ENCODE results near the gene NAT8. TPM values are rescaled to one million over a fixed set of nuclear protein-coding genes. Genes with fewer than 3 reads are reported as not detected.
"Not testable (repeated sequence)": the region's sequence is repeated elsewhere in the genome, so short reads cannot be mapped to it uniquely, and the experiment has no call there.

The NAT8 gene
- polyA plus RNA-seq, 3 donors, result 23.9 to 27.5 (median 26.7) TPM

DNA sequence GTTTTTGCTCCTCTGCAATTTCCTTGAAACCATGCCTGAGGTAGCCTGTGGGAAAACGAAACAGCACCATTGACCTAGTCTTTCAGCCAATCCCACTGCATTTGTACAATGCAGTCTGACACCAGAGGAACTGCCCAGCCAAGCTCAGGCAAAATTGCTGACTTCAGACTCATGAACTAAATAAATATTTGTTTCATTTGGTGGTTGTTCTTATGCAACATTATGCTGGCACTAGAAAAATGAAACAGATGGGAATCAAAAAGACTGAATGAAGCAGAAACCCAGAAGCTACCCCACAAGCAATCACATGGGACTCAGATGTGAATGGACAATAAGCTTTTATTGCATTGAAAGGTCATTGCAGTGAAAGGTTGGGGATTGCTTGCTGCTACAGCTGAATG is 1.7 kb downstream of the NAT8 start:
- no peak for DNase-seq (ENCODE audit: low read depth in 3 of 3, low spot score in 2 of 3)

DNA sequence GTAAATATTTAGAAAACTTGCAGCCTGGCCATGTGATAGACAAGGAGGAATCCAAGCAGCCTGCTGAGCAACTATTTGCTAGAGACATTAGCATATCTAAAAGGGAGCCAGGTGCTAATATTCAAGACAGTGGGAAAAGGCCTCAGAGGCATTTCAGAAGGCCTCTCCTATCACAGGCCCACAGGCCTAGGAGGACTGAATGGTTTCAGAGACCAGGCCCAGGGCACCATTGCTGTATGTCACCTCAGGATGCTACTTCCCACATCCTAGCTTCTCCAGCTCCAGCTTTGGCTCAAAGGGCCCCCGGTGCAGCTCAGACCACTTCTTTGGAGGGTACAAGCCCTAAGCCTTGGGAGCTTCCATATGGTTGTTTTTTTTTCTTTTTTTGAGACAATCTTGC is 3.8 kb downstream of the NAT8 start:
- DNase-seq (ENCODE audit: low read depth in 3 of 3, low spot score in 2 of 3), result no peak

DNA sequence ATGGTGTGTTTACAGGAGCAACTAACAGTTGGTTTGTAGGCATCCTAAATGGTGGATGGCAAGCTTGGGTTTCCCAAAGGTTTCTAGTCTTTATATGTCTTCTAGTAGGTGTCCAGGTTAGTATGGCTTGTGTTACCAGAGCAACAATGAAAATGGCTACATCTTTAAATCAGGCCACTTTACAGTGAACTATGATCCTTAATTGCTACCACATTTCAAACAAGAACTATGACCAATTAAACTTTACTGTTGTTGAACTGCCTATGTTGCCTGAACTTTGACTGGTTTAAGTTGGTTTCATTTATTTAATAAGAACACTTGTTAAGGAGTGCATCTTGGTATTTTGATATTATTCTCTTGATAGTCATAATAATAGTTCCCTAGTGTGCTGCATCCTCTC is 5.2 kb downstream of the NAT8 start:
- not testable (repeated sequence) for DNase-seq (ENCODE audit: low read depth in 3 of 3, low spot score in 2 of 3)

DNA sequence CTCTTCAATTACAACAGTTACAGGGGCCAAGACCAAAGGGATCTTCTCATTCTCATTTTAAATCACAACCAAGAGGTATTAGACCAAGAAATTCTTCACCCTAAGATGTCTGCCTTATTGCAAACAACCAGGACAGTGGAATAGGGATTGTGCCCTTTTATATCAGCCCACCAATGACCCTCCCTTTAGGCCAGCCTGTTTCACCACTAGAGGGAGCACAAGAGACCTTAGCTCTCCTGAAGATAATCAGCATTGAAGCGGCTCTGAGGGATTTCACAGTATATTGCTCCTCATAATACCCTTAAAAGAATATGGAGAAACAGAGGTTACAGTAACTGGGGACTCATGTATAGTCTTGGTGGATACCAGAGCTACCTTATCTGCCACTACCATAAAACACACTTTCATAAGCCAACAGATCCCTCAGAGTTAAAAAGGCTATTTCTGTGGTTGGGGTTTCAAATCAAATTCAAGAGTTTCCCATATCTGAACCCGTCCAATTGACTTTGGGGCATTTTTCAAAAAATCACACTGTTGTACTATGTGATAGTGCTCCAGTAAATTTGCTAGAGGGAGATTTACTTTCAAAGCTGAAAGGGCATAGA is 11.5 kb downstream of the NAT8 start:
- not testable (repeated sequence) for DNase-seq (ENCODE audit: low read depth in 3 of 3, low spot score in 2 of 3)

DNA sequence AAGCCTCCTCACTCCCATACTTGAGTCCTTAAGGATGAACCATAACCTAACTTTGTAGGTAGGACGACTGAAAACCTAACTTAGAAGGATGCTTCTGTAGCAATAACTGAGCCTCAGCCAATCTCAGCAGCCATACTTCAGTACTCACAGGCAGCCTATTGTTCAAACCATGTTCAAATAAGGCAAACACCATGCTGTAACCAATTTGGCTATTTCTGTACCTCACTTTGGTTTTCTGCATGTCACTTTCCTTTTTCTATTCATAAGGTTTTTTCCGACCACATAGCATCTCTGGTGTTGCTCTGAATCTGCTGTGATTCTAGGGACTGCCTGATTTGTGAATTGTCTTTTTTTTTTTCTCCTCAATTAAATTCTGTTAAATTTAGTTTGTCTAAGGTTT is 13.7 kb downstream of the NAT8 start:
- not testable (repeated sequence) for DNase-seq (ENCODE audit: low read depth in 3 of 3, low spot score in 2 of 3)

DNA sequence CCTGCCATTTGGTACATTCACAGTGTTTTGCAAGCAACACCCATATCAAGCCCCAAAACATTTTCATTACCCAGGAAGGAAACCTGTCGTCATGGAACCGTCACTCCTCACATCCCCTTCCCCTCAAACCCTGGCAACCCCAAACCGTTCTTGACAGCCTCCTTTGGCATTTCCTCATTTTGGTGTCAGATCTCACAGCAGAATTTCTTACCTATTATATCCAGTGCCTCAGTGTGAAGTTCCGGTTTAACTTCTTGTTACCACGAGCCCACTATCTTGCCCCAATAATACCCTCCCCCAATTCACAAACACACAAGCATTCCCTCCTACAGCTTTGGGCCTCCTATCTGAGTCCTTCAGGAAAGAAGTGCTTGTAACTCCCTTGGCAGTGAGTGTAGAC is 16.0 kb downstream of the NAT8 start:
- DNase-seq (ENCODE audit: low read depth in 3 of 3, low spot score in 2 of 3), result not testable (repeated sequence)

DNA sequence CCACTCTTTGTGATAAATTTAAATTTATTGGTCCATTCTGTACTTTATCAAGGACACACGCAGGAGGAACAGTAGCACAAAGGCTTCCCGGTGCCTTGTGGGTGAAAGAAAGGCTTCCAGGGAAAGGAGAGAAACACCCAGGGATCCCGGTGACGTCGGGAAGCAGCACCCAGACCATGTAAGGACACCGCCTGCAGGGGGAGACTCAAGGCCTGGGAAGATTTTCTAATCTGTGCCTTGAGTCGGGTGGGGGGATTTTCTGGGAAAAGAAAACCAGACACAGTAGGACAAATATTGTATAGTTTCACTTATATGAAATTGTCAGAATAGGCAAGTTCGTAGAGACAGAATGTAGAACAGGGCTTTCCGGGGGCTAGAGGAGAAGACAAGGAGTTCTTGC is 17.6 kb downstream of the NAT8 start:
- DNase-seq (ENCODE audit: low read depth in 3 of 3, low spot score in 2 of 3), result not testable (repeated sequence)

DNA sequence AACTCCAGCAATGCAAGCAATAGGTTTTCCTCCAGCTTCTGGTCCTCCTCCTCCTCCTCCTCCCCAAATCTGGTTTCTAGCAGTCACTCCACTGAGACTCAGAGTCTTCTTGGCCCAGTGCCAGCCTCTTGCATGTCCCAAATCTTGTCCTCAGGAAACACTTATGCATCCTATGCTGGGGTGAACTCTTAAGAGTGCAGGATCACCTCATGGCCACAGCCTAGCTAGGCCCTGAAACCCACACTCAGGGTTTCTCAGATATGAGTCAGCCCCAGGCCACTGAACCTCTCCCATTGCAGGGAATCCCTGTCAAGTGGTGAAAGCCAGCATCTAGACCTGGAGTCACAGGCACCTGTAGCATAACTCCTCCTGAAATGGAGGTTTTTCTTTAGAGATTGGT is 18.2 kb downstream of the NAT8 start:
- not testable (repeated sequence) for DNase-seq (ENCODE audit: low read depth in 3 of 3, low spot score in 2 of 3)

DNA sequence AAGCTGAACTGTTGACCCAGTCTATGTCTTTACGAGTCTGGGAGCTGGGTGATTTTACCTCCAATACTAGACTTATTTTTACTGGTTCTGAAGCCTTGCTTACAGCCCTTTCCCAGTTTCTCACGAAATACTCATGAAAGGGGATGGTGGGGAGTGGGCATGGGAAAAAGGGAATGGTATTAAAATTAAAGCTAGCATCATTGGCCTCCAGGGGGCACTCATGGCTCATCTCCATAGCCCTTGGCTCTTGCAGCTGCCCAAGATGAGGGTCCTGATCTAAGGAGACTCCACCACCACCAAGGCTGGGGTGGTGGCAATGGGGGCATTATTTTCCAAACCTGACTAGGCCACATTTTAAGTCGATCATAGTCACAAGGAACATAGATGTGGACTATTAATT is 22.3 kb downstream of the NAT8 start:
- DNase-seq (ENCODE audit: low read depth in 3 of 3, low spot score in 2 of 3), result not testable (repeated sequence)

DNA sequence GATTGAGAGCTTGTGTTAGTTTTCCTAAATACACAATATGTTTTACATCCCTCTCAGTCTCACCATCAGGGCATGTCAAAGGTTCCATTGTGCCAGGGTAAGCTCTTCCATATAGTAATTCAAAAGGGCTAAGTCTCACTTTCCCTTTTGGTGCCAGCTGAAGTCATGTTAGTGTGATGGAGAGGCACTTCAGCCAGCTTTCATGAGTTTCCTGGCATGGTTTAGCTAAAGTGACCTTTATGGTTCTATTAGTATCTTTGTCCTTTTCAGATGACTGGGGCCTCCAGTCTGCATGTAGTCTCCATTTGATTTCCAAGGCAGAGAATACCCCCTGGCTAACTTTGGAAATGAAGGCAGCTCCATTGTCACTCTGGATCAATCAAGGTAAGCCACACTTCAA is 27.2 kb downstream of the NAT8 start:
- no peak for DNase-seq (ENCODE audit: low read depth in 3 of 3, low spot score in 2 of 3)

DNA sequence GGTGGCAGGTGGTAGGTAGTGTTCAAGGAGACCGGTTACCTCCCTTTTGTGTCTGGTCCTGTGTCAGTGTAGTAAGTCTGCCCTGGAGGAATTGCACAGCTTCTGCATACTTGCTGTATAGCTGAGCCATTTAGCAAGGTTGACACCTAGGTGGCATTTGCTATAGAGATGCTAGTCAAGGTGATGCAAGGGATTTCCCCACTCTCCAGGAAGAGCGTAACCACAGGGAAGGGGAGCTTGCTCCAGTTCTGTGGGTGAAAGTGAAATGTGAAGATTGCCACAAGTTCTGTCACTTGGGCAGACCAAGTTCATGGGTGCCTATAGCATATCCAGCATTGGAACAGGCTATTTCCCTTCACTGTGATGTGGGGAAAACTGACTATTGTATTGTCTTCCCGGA is 28.1 kb downstream of the NAT8 start:
- DNase-seq (ENCODE audit: low read depth in 3 of 3, low spot score in 2 of 3), result no peak

DNA sequence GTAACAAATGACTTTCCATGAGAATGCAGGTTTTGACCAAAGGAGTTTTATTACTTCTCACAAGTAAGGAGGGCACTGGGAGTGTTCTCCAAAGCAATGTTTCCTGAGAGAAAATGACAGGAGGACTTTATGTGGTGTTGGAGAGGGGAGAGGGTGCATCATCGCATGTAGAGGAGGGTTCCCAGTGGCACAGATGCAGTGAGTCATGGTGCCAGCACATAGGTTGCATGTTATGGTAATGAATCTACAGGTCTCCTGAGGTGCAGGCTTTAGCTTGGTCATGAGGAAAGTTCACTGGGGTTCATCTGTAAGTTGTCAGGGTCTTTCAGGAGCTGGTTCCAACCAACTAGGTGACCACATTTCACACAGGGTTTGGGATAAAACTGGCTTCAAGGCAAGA is 30.4 kb downstream of the NAT8 start:
- no peak for DNase-seq (ENCODE audit: low read depth in 3 of 3, low spot score in 2 of 3)

DNA sequence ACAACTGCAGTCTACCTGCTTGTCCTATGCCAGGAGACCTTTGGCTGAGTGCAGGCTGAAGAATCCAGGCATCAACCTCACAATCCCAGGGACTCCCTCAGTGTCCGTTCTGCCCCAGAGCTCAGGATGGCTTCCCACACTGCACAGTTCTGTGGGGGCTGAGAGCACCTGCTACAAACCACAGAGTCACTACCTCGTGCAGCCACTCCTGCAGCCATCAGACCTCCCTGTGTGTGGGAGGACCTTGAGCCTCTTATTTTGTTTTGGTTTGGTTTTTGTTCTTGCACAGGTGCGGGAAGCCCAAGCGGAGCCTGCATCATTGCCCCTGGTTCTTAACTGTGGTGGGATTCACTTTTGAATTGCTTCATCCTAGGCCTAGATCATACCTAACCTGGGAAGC is 31.0 kb downstream of the NAT8 start:
- DNase-seq (ENCODE audit: low read depth in 3 of 3, low spot score in 2 of 3), result no peak

DNA sequence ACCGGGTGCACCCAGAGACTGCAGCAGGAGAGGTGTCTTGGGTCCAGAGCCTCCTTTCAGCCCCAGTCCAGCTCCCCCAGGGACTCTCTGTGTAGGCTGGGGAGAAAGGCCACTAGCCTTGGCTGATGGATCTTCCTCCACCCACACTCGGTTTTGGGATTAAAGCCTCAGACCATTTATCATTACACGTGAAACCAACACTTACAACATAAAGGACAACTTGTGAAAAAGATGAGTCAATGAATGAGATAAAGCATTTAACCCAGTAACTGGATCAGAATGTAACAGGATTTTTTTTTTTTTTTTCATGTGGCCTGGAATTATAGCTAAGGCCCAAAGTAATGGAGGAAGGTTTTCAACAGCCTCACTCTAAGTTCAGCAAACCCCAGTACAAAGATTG is 32.1 kb downstream of the NAT8 start:
- no peak for DNase-seq (ENCODE audit: low read depth in 3 of 3, low spot score in 2 of 3)

DNA sequence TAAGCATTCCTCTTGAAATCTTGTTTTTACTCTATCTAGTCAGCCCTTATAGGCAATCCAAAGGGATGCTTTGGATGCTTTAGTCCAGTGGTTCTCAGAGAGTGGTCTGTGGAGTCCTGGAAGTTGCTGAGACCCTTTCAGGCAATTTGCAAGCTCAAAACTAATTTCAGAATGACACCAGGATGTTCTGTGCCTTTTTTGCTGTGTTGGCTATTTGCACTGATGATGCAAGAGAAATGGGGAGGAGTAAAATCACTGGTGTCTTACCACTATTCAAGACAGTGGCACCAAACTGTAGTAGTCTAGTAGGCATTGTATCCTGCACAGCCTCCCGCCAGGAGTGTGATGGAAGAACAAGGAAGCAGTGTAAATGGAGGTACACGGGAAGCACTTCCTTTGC is 37.6 kb downstream of the NAT8 start:
- not testable (repeated sequence) for DNase-seq (ENCODE audit: low read depth in 3 of 3, low spot score in 2 of 3)

DNA sequence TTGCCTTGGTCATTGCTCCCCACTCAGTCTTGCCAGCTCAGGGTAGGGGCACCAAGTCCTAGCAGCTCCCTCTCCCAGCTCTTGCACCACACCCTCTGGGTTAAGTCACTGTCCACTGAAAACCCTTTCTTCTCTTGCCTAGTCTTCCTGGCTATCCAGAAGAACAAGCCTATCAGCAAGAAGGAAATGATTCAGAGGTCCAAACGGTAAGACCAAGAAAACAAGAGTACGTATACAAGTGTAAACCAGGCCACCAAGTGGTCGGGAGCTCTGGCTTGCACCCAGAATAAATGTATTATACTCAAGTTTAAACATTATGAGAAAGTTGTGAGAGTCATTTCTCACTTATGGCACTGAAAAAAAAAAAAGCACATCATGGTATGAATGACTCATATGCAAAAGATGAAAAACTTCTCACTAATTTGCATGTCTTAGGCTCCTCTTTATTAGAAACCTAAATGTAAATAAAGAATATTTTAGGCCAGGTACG is 39.1 kb downstream of the NAT8 start:
- not testable (repeated sequence) for DNase-seq (ENCODE audit: low read depth in 3 of 3, low spot score in 2 of 3)

DNA sequence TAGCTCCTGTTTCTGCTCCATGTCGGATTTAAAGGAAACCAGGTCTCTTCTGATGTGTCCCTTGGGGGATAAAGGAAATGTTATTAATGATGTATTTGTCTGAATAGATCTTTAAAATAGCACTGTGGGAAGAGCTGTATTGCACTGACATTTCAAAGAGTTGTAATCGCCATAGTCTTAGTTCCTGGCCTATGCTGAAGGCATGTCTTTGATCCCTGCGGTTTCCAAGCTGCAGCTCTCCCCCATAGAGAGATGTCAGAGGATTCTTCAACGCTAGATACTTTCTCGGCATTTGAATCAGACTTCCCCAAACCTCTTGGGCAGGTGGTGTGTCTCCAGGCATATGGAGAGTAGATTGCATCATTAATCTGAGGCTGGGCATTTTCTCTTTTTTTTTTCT is 40.4 kb downstream of the NAT8 start:
- no peak for DNase-seq (ENCODE audit: low read depth in 3 of 3, low spot score in 2 of 3)

DNA sequence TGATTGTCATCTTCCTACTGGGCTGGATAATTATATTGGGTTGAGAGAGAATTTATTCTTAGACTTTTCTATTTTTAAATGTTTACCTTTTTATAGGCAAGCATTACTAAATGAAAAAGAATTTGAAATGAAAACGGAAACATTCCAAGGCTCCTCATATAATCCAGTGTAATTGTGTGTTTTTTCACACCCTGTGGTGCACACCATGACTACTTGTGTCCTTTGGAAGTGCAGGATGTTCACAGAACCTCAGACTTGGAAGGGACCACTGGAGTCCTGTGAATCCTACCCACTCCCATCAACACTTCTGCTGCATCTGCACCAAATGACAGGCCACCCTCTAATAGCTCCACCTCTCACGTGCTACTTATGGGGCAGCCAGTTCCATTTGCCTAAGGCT is 48.0 kb downstream of the NAT8 start:
- no peak for DNase-seq (ENCODE audit: low read depth in 3 of 3, low spot score in 2 of 3)

DNA sequence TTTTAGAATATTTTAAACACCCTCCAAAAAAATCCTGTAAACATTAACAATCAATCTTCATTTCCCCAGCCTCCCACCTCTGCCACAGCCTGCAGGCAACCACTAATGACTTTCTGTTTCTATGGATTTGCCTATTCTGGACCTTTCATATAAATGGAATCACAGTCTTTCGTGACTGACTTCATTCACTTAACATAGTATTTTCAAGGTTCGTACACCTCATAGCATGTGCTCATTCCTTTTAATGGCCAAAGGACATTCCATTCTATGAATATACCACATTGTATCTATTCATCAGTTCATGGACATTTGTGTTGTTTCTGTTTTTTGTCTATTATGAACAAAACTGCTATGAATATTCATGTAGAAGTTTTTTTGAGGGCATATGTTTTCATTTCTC is 48.5 kb downstream of the NAT8 start:
- no peak for DNase-seq (ENCODE audit: low read depth in 3 of 3, low spot score in 2 of 3)
